Stimulated activated naive B cell treated with anti-CD40 and anti-IgM and Interleukin-4, amounts not matched to agents 10 μg/mL and 1 μg/mL and 100 μg/mL, for 72 hours (primary cell): ENCODE results near the gene INA.
"Not testable (repeated sequence)": the region's sequence is repeated elsewhere in the genome, so short reads cannot be mapped to it uniquely, and the experiment has no call there.

Source experiments
- ATAC-seq, 2 donors: fragments of 150-1000 bp; cut with Tn5 transposase; replicated peaks; 2 replicates each; pipeline ENCODE4 v1.10.0; 2021; ENCODE audit warnings: moderate library complexity in 1 of 2
- DNase-seq: peaks from one replicate; pipeline ENCODE4 v3.0.0; 2021
- H3K27ac Mint-ChIP-seq: one replicate; pipeline ENCODE4 v1.8.0; 2022; ENCODE audit warnings: mild to moderate bottlenecking, mixed read lengths
- H3K27me3 Mint-ChIP-seq, 2 donors: one replicate each; pipeline ENCODE4 v1.8.0; 2022; ENCODE audit warnings: mixed read lengths in 2 of 2
- H3K36me3 Mint-ChIP-seq, 2 donors: one replicate each; pipeline ENCODE4 v1.8.0; 2022; ENCODE audit warnings: mixed read lengths in 2 of 2, mild to moderate bottlenecking in 1 of 2
- H3K4me1 Mint-ChIP-seq, 2 donors: one replicate each; pipeline ENCODE4 v1.8.0; 2022; ENCODE audit warnings: mixed read lengths in 2 of 2, mild to moderate bottlenecking in 1 of 2
- H3K4me3 Mint-ChIP-seq, 2 donors: one replicate each; pipeline ENCODE4 v1.8.0; 2022; ENCODE audit warnings: mild to moderate bottlenecking in 2 of 2, mixed read lengths in 2 of 2, moderate library complexity in 1 of 2
- H3K9me3 Mint-ChIP-seq, 2 donors: one replicate each; pipeline ENCODE4 v1.8.0; 2022; ENCODE audit warnings: mixed read lengths in 2 of 2, mild to moderate bottlenecking in 1 of 2

Gene INA

GRCh38 chr10:103276896-103277712 is at the start of gene INA:
TSS of gene INA (plus strand) at chr10:103277138. CDS start at chr10:103277212, 74 bp downstream.
- Mint-ChIP-seq H3K4me1 (peaks cover 17 to 24% of the 10 kb centered on the region in 2 donors), H3K27me3 (peaks cover 55 to 82% of the 10 kb centered on the region in 2 donors)
- peak; percentile 79 to 86 for ATAC-seq

GRCh38 chr10:103227416-103227815 is 49.5 kb upstream of the INA start:
- Mint-ChIP-seq H3K36me3 (peaks cover 7 to 15% of the 10 kb centered on the region in 2 donors), H3K9me3 (peaks cover 12 to 13% of the 10 kb centered on the region in 2 donors), H3K4me1 (peaks cover 0 to 2% of the 10 kb centered on the region in 2 donors), H3K27ac (no peak overlapping the region), H3K4me3 (no peak overlapping the region), H3K27me3 (no peaks in the 10 kb centered on the region)
- ATAC-seq (no peak), DNase-seq (no peak)

More at GRCh38 chr10:103276896-103277712, at the start of gene INA:
- H3K27ac Mint-ChIP-seq: peak within 1 kb of the TSS; percentile 62
- H3K4me3 Mint-ChIP-seq: peak within 1 kb of the TSS; percentile 69 to 82
- DNase-seq: no peak
- peaks cover 0 to 5% of the 10 kb centered on the region in 2 donors for H3K36me3 Mint-ChIP-seq
- peaks cover 0 to 5% of the 10 kb centered on the region in 2 donors for H3K9me3 Mint-ChIP-seq

- no peak for ATAC-seq
- Mint-ChIP-seq H3K36me3 (no peaks in the 10 kb centered on the region), H3K9me3 (no peaks in the 10 kb centered on the region), H3K4me3 (no peak overlapping the region), H3K4me1 (peaks cover 6 to 7% of the 10 kb centered on the region in 2 donors), H3K27me3 (no peaks in the 10 kb centered on the region), H3K27ac (no peak overlapping the region)
- DNase-seq: no peak
Measured at GRCh38 chr10:103231047-103231551, 45.8 kb upstream of the INA start.

GRCh38 chr10:103232131-103232673 is 44.7 kb upstream of the INA start:
- no peak for ATAC-seq
- H3K4me3 Mint-ChIP-seq: no peak overlapping the region
- H3K27me3 Mint-ChIP-seq: no peaks in the 10 kb centered on the region
- H3K4me1 Mint-ChIP-seq: peaks cover 6 to 7% of the 10 kb centered on the region in 2 donors
- no peaks in the 10 kb centered on the region for H3K9me3 Mint-ChIP-seq
- no peak overlapping the region for H3K27ac Mint-ChIP-seq
- no peaks in the 10 kb centered on the region for H3K36me3 Mint-ChIP-seq
- DNase-seq: no peak

GRCh38 chr10:103232772-103233488 is 44.0 kb upstream of the INA start:
- Mint-ChIP-seq H3K36me3 (no peaks in the 10 kb centered on the region), H3K9me3 (no peaks in the 10 kb centered on the region), H3K4me3 (no peak overlapping the region), H3K27me3 (no peaks in the 10 kb centered on the region), H3K27ac (no peak overlapping the region), H3K4me1 (peaks cover 6 to 7% of the 10 kb centered on the region in 2 donors)
- ATAC-seq (no peak), DNase-seq (no peak)

- no peaks in the 10 kb centered on the region for H3K9me3 Mint-ChIP-seq
- H3K27me3 Mint-ChIP-seq: no peaks in the 10 kb centered on the region
- no peaks in the 10 kb centered on the region for H3K36me3 Mint-ChIP-seq
- no peak overlapping the region for H3K4me3 Mint-ChIP-seq
- no peak for ATAC-seq
- H3K4me1 Mint-ChIP-seq: peaks cover 12 to 17% of the 10 kb centered on the region in 2 donors
- H3K27ac Mint-ChIP-seq: no peak overlapping the region
- DNase-seq: no peak
Measured at GRCh38 chr10:103235775-103236174, 41.2 kb upstream of the INA start.

- Mint-ChIP-seq H3K27ac (no peak overlapping the region), H3K27me3 (no peaks in the 10 kb centered on the region), H3K9me3 (no peaks in the 10 kb centered on the region), H3K4me3 (no peak overlapping the region), H3K36me3 (no peaks in the 10 kb centered on the region), H3K4me1 (peaks cover 14 to 24% of the 10 kb centered on the region in 2 donors)
- ATAC-seq: no peak
- no peak for DNase-seq
Measured at GRCh38 chr10:103238506-103239252, 38.3 kb upstream of the INA start.

GRCh38 chr10:103241262-103242011 is 35.5 kb upstream of the INA start:
- DNase-seq: no peak

GRCh38 chr10:103244666-103245271 is 32.2 kb upstream of the INA start:
- ATAC-seq: peak; percentile 55 to 64
- Mint-ChIP-seq H3K27me3 (no peaks in the 10 kb centered on the region), H3K9me3 (no peaks in the 10 kb centered on the region), H3K4me1 (peaks cover 18 to 32% of the 10 kb centered on the region in 2 donors), H3K36me3 (no peaks in the 10 kb centered on the region), H3K27ac (no peak overlapping the region), H3K4me3 (no peak overlapping the region)
- DNase-seq: peak; percentile 45

More at GRCh38 chr10:103241262-103242011, 35.5 kb upstream of the INA start:
- Mint-ChIP-seq H3K4me1 (peaks cover 18 to 32% of the 10 kb centered on the region in 2 donors), H3K9me3 (no peaks in the 10 kb centered on the region), H3K27ac (peak overlapping the region; percentile 33), H3K27me3 (no peaks in the 10 kb centered on the region), H3K36me3 (no peaks in the 10 kb centered on the region), H3K4me3 (no peak overlapping the region)
- peak; percentile 46 to 55 for ATAC-seq

- ATAC-seq, DNase-seq, H3K27ac Mint-ChIP-seq, H3K27me3 Mint-ChIP-seq, H3K36me3 Mint-ChIP-seq, H3K9me3 Mint-ChIP-seq, H3K4me3 Mint-ChIP-seq: not testable (repeated sequence)
- H3K4me1 Mint-ChIP-seq: peaks cover 12 to 24% of the 10 kb centered on the region in 2 donors
Measured at GRCh38 chr10:103245587-103245986, 31.4 kb upstream of the INA start, which contains the start of gene RPEL1. TSS of gene RPEL1 (plus strand) at chr10:103245887. CDS start at chr10:103245997, 110 bp downstream.

GRCh38 chr10:103246324-103246723 is 30.6 kb upstream of the INA start:
- Mint-ChIP-seq H3K27ac (no peak overlapping the region), H3K36me3 (no peaks in the 10 kb centered on the region), H3K4me3 (no peak overlapping the region), H3K4me1 (peaks cover 11 to 16% of the 10 kb centered on the region in 2 donors), H3K9me3 (peaks cover 0 to 2% of the 10 kb centered on the region in 2 donors), H3K27me3 (no peaks in the 10 kb centered on the region)
- DNase-seq (no peak), ATAC-seq (no peak)

GRCh38 chr10:103254113-103254512 is 22.8 kb upstream of the INA start:
- Mint-ChIP-seq H3K4me3 (no peak overlapping the region), H3K27ac (no peak overlapping the region), H3K36me3 (peaks cover 4% of the 10 kb centered on the region in 2 donors), H3K27me3 (peaks cover 4 to 5% of the 10 kb centered on the region in 2 donors), H3K4me1 (peaks cover 0 to 1% of the 10 kb centered on the region in 2 donors), H3K9me3 (peaks cover 3 to 8% of the 10 kb centered on the region in 2 donors)
- ATAC-seq: no peak
- no peak for DNase-seq
